Fibroblast of peridontal ligament (primary cell): ENCODE results near the gene UMPS.

ENCODE experiments used
- DNase-seq: peaks from one replicate; pipeline ENCODE4 v3.0.0-alpha.2; 2010; ENCODE audit errors: extremely low read depth

The UMPS gene

DNA sequence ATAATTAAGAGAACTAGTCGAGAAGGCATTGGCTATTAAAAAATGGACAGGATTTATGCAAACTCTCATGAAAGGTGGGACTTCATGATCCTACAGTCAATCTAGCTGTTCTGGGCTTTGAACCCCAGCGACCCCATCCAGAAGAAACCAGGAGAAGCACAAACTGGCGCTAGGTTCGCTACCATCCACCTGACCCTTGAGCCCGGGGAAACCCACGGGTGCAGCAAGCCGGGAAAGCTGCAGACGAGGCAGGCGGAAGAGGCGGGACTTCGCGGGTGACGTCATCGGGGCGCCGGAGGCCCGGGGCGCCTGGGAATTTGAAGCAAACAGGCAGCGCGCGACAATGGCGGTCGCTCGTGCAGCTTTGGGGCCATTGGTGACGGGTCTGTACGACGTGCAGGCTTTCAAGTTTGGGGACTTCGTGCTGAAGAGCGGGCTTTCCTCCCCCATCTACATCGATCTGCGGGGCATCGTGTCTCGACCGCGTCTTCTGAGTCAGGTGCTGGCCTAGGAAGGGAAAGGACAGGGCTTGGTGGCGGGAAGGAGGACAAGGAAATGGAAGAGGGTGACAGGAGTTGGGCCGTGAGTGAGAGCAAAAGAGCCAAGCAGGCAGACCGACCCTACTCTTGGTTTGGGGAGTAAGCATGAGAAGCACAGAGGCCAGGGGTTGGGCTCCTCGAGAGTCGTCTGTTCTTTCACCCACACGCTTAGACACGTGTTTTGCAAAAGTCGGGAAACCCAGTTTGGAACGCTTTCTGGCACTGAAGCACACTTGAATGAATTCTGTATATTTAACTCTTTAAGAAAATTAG is at the start of gene UMPS:
TSS of gene UMPS (plus strand) at position 324 of the 812 bp plus-strand sequence. CDS start at position 344, 20 bp downstream.
- DNase-seq, result peak; percentile 68

DNA sequence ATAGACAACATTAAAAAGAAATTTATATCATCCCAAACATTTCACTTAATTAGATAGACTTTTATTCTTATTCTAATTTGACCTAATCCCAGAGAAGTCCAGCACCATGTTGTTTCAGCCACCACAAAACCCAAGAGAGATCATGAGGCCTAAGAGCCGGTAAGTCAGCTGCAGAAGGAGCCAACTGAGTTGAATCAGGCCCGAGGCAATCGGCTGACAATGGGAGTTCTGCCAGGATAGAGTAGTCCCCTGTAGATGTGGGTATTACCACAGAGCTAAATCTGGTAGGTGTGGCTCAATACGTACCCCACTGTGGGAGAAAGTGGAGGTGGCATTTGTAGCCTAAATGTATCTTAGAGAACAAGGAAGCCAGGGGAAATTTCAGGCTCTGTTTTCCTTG is 49.7 kb upstream of the UMPS start:
- DNase-seq, result peak; percentile 67

DNA sequence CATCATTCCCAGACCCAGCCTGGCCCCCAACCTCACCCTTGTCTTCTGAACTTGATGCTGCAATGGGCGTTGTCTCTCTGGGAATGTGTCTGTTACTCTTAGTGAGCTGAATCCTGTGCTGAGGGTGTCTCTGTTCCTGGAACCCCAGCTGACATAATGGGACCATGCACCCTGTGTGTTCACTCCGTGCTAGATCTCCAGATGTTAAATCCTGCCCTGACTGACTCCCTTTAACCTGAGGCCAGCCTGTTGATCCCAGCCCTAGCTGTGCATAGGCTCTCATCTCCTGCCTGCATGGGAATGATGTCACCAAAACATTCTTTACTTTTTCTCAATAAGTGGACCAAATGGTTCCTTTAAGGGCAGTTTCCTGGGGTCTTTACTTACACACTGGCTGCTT is 48.0 kb upstream of the UMPS start:
- DNase-seq, result no peak

DNA sequence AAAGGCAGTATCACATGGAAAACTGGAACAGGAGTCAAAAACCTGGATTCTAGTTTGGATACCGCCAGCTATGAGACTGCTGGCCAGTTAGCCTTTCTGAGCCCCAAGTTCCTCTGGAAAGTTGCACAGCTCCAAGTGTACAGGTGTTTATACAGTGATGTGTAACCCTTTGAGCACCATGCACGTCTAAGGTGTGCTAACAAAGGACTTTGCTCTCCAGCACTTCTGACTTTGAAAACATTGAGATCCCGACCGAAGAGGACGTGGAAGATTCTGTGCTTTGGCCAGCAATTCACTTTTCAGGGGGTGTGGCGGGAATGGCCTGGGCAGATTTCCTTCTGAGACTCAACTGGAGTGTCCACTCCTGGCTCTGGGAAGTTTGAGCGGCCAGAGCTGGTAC is 45.8 kb upstream of the UMPS start:
- no peak for DNase-seq

DNA sequence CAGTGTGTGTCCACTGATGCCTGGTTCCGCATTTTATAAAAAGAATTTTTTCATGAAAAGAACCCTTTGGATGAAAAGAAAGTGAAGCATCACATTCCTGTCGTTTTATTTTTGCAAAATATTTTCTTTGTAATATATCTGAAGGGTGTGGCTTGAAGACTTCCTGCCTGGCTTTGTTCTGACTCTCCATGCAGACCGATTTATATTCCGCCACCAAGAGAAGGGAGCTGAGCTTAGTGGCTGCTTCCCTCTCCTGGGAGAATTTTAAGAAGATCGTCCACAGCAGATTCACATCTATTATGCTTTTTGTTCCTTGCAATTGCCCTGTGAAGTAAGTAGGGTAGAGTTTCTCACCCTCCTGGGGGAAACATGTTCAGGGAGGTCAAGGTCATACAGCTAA is 45.2 kb upstream of the UMPS start:
- DNase-seq, result no peak

DNA sequence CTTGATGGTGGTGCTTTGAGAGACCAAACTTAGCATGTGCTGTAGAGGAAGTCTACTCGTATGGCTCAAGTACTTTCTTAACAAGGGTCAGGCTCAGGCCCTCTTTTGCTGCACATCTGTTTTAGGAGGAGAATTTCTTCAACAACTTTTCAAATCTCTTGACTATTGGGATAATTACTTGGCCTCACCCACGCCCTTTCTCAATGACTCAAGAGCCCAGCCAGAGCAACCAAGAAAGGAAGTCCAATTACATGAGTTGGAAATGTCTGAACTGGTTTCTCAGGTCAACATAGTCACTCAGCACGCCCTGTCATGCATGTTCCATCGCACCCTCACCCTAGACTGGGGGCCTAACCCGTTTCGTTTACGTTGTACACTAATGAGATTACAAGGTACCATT is 44.8 kb upstream of the UMPS start:
- peak; percentile 67 for DNase-seq

DNA sequence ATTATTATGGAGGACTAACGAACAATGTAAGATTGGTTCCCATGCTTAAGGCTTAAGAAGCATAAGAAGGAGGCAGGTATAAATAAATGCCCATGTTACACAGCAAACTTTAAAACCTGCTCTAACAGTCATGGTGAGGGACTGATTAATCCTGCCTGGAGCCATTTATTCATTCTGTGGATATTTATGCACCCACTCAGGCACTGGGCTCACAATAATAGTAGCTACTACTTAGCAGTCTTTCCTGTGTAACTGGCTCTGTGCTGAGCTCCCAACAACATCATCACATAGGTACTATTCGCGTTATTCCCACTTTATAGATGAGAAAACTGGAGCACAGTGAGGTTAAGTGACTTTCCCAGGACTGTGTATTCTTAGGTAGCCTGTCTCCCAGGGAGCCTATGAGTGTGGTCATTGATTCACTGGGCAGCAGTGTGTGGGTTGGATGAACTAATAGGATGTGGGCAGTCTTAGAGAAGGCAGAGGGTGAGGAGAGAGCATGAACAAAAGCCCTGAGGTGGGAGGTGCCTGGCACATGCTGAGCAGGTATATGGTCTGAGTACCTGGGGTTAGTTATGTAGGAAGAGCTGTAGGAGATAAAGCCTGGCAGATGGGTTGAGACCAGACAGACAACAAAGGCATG is 44.1 kb upstream of the UMPS start:
- DNase-seq, result no peak

DNA sequence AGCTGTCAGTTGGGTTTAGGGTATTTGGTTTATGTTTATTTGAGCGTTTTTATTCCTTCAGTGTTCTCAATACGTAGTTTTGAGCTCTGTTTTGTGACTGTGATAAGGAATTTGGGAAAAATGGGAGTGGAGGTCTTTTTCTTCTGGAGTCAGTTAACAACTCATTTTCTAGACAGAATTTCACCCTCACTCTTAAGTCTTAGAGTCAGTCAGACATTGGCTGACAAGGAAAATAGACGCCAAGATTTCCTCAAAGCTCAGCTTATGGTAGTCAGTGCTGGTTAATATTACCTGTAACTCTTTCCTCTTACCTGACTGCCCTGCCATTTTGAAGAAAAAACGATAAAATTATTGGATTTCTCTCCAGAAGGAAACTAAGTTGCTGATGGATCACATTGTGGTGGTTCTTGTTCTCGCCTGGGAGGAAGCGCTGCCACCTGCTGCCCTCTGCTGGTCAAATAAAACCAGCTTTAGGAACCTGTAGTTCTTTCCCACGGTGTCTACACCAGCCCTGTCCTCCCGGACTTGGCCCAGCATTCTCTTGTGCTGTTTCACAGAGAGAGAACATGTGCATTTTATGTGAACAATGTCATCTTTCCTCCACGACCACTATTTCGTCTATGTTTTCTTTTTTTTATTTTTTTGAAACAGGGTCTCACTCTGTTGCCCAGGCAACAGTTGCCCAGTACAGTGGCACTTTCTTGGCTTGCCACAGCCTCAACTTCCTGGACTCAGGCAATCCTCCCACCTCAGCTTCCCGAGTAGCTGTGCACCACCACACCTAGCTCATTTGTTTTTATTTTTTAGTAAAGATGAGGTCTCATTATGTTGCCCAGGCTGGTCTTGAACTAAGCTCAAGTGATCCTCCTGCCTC is 41.4 kb upstream of the UMPS start:
- DNase-seq, result peak; percentile 84

DNA sequence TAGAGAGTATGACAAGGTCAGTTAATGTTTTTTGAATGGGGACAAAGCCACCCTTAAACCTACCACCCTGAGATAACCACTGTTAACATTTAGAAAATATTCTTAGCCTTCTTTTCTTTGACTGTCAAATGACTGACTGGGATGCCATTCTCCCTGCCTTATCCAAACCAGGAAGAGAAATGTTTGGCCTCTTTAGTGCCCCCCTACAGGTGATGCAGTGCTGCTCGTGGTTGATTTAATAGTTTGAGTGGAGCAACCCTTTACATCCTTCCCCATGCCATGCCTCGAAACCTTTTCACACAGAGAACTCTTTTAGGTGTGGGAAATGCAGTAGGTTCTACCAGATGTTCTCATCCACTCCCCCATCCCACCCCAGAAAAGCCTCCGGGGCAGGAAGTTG is 38.7 kb upstream of the UMPS start:
- DNase-seq, result no peak

DNA sequence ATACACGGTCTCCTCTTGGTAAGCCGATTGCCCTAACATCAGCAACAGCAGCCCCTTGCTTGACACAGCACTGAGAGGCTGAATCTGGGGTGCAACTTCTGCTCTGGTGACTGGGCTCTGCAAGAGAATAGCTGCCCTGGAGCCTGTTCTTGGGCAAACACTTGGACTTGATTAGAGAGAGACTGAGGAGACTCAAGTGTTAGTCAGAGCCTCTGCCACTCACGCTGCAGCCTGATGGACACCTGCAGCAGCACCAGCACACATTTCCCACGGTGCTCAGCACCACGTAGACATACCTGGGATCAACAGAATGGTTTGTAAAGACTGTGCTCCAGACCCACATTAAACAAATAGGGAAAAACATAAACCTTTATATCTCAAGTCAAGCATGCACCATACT is 35.8 kb upstream of the UMPS start:
- DNase-seq, result no peak

DNA sequence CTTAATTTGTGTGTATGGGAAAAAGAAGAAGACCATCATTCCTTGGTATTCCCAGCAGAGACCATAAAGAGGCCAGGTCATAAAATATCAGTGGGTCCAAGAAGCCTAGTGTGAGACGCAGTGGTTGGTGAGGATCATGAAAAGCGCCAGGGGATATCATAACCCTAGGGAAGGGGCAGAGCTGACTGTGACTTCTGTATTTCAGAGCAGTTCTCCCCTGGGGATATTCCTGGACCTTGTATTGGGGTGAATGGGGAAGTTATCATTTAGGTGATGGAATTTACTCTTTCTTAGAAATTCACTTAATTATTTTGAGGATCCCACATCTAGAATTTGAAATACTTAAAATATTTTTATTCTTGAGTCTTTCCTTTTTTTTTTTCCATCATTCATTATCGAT is 34.9 kb upstream of the UMPS start:
- DNase-seq, result no peak

DNA sequence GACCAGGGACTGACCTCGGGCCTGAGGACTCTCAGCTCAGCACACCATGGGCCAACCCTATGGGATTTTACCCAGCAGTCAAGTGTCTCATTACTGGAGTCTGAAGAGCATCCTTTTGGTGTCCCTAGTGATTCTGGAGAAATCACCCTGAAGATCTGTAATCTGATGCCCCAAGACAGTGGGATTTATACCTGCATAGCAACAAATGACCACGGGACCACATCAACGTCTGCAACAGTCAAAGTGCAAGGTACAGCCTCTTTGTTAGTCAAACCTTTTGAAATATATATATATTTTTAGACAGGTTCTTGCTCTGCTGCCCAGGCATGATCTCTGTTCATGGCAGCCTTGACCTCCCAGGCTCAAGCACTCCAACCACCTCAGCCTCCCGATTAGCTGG is 34.2 kb upstream of the UMPS start:
- DNase-seq, result no peak

DNA sequence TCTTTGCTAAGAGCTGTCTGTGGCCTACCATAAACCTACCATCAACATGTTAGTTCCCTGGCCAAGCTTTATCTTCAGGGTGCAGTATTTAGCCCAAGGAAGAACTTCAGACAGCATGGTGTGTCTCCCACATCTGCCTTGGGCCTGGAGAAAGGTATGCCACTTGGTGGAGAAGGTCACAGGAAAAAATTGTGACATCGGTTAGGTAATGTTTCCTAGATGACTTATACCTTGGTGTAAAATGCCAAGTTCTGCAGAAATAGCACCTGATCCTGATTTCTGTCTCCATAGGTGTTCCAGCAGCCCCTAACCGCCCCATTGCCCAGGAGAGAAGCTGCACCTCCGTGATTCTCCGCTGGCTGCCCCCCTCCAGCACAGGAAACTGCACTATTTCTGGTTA is 33.0 kb upstream of the UMPS start:
- no peak for DNase-seq

DNA sequence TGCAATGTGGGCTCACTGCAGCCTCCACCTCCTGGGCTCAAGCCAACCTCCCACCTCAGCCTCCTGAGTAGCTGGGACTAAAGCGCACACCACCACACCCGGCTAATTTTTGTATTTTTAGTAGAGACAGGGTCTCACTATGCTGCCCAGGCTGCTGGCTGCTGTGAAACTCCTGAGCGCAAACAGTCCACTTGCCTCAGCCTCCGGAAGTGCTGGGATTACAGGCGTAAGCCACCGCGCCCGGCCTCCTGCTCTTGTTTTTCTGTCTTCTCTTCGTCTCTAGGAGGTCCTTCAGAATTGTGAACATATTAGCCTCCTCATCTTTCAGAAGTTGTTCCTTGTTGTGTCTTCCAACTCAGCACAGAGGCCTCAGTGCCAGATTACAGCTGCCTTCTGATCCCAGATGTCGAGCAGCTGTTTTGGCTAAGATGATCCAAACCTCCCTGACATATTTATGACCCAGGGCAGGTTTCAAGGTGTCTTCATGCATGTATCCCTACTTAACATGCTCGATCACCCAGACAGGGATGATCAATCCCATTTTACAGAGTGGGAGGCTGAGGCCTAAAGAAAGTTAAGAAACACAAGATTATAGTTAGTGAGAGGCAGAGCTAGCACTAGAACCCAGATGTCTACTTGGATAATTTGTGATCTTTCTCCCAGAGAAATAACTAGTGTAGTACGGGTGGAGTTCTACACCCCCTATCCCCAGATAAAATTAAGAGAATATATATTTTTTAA is 32.1 kb upstream of the UMPS start:
- DNase-seq, result no peak

DNA sequence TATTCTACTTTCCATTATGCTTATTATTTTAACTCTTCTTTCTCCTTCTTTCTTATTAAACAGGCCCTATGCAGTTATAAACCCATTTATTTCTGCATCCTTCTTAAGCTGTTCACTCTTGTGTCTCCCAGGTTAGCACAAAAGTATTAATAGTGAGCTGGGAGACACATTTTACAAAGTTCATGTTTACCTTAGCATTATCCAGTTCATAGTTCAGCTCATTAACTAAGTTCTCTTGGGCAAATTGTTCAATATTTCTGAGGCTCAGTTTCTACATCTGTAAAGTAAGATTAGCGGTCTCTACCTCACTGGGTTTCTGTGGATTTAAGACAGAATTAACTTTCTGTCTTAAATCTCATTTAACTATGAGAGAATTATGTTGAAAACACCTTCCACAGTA is 31.2 kb upstream of the UMPS start:
- DNase-seq, result no peak

DNA sequence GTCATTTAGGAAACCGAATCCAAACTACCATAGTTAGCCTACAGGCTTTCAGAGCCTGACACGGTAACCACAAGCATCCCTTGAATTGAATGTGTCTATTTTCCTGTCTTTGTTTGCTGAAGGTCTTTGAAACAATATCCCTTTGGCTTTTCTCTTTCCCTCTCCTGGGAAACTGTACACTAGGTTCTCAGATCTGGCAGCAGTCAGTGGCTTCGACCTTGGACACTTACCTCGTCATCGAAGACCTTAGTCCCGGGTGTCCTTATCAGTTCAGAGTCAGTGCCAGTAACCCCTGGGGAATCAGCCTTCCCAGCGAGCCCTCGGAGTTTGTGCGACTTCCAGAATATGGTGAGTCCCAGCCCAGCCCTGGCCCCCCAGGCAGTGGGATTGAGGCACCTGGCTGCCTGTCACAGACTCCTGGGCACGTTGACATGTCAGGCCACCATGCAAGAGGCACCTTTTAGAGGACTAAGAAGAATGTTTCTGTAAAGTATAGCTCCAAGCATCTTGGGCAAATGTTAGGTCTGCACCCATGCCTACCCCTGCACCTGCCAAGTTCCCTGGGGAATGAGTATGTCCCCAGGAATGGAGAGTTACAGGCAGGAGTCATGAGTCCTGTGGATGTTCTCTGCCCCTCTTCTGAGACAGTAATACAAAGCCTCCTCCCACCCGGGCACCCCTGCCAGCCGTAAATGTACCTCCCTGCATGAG is 30.4 kb upstream of the UMPS start:
- no peak for DNase-seq

DNA sequence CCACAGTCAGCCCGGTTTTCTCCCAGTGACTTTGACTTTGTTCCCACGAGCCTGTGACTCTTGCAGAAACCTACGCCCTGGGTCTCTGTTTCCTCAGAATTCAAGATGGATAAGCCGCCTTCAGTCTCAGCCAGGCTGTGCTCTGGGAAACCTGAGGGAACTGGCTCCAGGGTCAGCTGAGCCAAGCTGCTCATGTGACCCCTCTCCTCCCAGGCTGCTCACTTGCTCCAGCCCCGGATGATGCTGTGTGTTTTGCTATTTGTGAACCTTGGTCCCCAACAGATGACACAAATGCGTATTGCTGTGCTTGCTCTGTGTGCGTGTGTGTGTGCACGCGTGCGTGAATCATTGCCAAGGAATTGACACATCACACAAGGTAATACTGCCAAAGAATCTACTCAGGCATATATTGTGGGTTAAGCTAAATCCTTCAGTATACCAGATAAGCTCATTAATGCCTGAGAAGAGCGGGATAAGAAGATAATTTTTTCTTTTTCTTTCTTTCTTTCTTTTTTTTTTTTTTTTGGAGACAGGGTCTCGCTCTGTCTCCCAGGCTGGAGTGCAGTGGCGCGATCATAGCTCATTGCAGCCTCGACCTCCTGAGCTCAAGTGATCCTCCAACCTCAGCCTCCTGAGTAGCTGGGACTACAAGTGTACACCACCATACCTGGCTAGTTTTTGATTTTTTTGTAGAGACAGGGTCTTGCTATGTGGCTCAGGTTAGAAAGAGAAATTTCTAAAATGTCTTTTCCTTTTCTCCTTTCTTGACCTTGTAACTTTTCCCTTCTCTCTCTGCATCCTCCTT is 29.2 kb upstream of the UMPS start:
- DNase-seq, result no peak

DNA sequence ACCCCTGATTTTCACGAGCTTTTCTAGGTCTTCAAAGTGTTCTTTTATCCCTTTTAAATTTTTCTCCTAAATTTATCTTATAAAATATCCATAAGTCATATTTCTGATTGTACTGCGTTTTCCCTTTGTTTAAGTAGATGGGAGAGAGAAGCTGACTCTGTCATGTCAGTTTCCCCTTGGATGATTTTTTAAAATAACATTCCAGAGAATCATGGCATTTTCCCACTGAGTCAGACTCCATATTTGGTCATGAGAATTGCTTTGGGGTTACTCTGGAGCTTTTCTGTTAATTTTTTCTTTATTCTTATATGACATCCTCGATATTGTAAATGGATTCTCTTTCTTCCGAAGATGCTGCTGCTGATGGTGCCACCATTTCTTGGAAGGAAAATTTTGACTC is 28.6 kb upstream of the UMPS start:
- peak; percentile 87 for DNase-seq

DNA sequence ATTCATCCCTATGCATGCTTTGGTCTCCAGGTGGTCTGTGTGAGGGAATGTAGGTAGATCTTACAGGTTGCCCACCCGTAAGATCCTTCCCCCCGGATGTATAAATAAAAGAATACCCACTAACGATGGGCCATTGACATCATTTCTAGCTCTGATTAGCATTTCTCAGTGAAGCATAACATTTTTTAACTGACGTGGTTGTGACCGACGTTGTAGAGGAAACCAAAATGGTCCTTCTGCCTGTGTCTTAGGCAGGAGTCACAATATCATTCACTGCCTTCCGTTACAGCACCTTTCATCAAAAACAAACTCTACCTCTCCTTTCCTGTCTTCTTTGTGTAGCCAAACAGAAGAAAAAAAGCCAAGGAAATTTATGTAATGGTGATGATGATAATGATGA is 27.3 kb upstream of the UMPS start:
- DNase-seq, result no peak

DNA sequence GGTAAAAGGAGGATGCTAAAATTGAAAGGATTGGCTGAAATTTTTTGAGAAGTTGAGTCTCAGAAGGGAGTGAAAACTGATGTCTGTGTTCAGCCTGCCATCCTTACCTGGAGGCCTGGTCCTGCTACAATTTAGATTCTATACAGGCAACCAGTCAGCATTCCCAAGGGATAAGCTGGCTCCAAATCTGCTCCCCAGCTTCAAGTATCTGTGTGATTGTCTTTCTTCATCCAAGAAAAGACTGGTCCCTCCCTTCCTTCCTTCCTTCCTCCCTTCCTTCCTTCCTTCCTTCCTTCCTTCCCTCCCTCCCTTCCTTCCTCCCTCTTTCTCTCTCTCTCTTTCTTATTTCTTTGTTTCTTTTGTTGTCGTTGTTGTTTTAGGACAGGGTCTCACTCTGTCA is 24.7 kb upstream of the UMPS start:
- DNase-seq, result no peak
